Measurements from ENCODE around the gene ECHDC3. TPM values are rescaled to one million over a fixed set of nuclear protein-coding genes. Genes with fewer than 3 reads are reported as not detected.

Gene ECHDC3
- total RNA-seq, 2 experiments from 2014 or later, result not detected

DNA sequence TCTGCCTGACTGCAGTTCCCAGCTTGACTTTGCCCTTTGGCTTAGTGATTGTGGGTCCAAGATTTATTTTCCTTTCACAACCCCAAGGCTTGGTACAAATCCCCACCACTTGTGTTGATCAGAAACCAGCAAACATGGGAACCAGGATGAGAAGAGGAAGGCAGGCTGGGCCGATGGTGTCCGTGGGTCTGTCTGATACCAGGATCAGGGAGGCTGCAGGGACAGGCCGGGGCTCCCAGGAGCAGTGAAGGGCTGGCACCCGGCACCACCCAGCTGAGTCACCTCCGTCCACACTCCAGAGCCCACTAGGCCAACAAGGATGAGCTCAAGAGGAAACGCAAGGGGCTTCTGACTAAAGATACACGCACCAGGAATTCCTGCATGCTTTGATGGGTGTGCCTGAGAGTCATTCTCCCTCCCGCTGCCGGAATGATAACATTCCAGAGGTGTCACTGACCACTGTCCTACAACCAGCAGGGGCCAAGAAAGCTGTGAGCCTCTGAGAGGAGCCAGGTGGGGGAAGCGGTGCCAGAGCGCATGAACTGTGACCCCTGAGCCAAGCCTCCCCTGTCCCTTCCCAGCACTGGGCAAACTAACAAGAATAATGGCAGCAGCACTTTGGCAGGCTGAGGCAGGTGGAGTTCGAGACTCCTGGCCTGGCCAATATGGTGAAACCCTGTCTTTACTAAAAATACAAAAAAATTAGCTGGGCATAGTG, 51.7 kb downstream of the ECHDC3 start:
- Histone ChIP-seq H2AFZ (ENCODE audit: low read length) (no peak overlapping the region), H3K4me2 (ENCODE audit: low read length) (no peak overlapping the region)
- BruUV-seq (replicated peaks), result no TSS peak

DNA sequence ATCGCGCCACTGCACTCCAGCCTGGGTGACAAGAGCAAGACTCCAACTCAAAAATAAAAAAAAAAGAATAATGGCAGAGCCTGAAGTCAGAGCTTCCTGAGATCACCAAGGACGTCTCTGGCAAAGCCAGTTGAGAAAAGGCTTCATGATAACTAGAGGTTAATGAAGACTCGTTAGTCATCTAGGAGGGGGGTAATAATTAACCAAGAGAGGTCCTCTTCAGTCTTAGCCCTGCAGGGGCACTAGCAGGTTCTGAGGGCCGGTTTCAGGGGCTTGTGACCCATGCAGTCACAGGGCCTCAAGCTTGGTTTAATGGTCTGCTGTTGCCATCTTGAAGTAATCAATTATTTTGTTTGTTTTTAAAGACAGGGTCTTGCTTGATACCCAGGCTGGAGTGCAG, 52.4 kb downstream of the ECHDC3 start:
- Histone ChIP-seq H3K79me2 (ENCODE audit: insufficient read depth, low read depth, low read length) (no peaks in the 10 kb centered on the region), H3K9me2 (ENCODE audit: insufficient read depth, low read length) (no peaks in the 10 kb centered on the region), H3K27ac (ENCODE audit: low read depth, low read length, poor library complexity, severe bottlenecking) (no peak overlapping the region), H3K4me3 (ENCODE audit: low read depth, low read length, poor library complexity, severe bottlenecking) (no peak overlapping the region), H3K4me2 (ENCODE audit: low read length) (no peak overlapping the region), H3K36me3 (ENCODE audit: insufficient read depth, low read length) (no peaks in the 10 kb centered on the region), H4K20me1 (ENCODE audit: insufficient read depth, low read length) (no peaks in the 10 kb centered on the region), H3K4me1 (ENCODE audit: insufficient read depth, low read length, poor library complexity, severe bottlenecking) (peaks cover 10% of the 10 kb centered on the region), H2AFZ (ENCODE audit: low read length) (no peak overlapping the region), H3K9me3 (ENCODE audit: low read length) (no peaks in the 10 kb centered on the region)
- intact Hi-C loops (cut with micrococcal nuclease; ENCODE audit: unreplicated experiment), result no loop called here
- DNase-seq (ENCODE audit: low spot score), result no peak
- no TSS peak for BruUV-seq (replicated peaks)
- ChIA-PET CTCF (ENCODE audit: unreplicated experiment) (no interaction called here), POLR2A (interaction anchor here (0.6 to 0.7 kb wide), 2 partner anchors 23 to 368 kb away, joined by 3 read pairs; no protein-coding TSS in a partner anchor)
- TF ChIP-seq, protein P1, sequence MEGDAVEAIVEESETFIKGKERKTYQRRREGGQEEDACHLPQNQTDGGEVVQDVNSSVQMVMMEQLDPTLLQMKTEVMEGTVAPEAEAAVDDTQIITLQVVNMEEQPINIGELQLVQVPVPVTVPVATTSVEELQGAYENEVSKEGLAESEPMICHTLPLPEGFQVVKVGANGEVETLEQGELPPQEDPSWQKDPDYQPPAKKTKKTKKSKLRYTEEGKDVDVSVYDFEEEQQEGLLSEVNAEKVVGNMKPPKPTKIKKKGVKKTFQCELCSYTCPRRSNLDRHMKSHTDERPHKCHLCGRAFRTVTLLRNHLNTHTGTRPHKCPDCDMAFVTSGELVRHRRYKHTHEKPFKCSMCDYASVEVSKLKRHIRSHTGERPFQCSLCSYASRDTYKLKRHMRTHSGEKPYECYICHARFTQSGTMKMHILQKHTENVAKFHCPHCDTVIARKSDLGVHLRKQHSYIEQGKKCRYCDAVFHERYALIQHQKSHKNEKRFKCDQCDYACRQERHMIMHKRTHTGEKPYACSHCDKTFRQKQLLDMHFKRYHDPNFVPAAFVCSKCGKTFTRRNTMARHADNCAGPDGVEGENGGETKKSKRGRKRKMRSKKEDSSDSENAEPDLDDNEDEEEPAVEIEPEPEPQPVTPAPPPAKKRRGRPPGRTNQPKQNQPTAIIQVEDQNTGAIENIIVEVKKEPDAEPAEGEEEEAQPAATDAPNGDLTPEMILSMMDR (conservative IDR thresholded peaks at IDR 0.05; ENCODE audit: low read length), result no peak
- TF ChIP-seq EZH2phosphoT487 (IDR thresholded peaks at IDR 0.05; ENCODE audit: borderline replicate concordance, low read depth, low read length), result no peak

More for the DNA sequence above, 51.7 kb downstream of the ECHDC3 start:
- Histone ChIP-seq H3K9me2 (ENCODE audit: insufficient read depth, low read length) (no peaks in the 10 kb centered on the region), H3K79me2 (ENCODE audit: insufficient read depth, low read depth, low read length) (no peaks in the 10 kb centered on the region), H3K27ac (ENCODE audit: low read depth, low read length, poor library complexity, severe bottlenecking) (no peak overlapping the region), H3K4me3 (ENCODE audit: low read depth, low read length, poor library complexity, severe bottlenecking) (no peak overlapping the region), H3K4me1 (ENCODE audit: insufficient read depth, low read length, poor library complexity, severe bottlenecking) (peaks cover 6% of the 10 kb centered on the region), H3K36me3 (ENCODE audit: insufficient read depth, low read length) (no peaks in the 10 kb centered on the region), H4K20me1 (ENCODE audit: insufficient read depth, low read length) (no peaks in the 10 kb centered on the region), H3K9me3 (ENCODE audit: low read length) (no peaks in the 10 kb centered on the region)
- intact Hi-C loops (cut with micrococcal nuclease; ENCODE audit: unreplicated experiment), result no loop called here
- ChIA-PET CTCF (ENCODE audit: unreplicated experiment) (no interaction called here), POLR2A (interaction anchor here (0.6 to 0.7 kb wide), 3 partner anchors 22 to 367 kb away, joined by 3 read pairs; no protein-coding TSS in a partner anchor)
- TF ChIP-seq EZH2phosphoT487 (IDR thresholded peaks at IDR 0.05; ENCODE audit: borderline replicate concordance, low read depth, low read length), result no peak
- no peak for DNase-seq (ENCODE audit: low spot score)

DNA sequence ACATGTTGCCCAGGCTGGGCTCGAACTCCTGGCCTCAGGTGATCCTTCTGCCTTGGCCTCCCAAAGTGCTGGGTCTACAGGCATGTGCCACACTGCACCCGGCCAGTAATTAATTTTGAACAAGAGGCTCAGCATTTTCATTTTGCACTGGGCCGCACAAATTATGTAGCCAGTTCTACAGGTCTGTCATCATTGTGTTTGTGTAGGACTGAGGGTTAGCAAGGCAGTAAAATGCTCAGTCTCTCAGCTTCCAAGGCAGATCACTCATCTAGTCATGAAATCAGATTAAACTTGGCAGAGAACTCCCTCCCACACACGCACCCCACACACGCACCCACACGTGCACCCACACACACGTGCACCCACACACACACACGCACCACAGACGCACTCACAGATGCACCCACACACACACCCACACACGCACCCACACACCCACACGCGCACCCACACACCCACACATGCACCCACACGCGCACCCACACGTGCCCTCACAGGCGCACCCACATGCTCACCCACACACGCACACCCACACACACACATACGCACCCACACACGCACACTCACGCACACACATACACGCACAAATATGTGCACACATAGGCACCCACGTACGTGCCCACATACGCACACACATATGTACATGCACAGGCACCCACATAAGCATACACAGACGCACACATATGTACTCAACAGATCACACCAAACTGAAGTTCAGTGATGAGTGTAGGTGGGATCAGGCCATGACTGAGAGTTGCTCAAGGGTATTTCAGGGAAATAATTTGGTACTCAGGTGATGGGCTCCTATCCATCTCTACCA, 53.1 kb downstream of the ECHDC3 start:
- Histone ChIP-seq H3K4me2 (ENCODE audit: low read length) (no peak overlapping the region), H3K27ac (ENCODE audit: low read depth, low read length, poor library complexity, severe bottlenecking) (no peak overlapping the region), H3K4me1 (ENCODE audit: insufficient read depth, low read length, poor library complexity, severe bottlenecking) (peaks cover 10% of the 10 kb centered on the region), H3K36me3 (ENCODE audit: insufficient read depth, low read length) (no peaks in the 10 kb centered on the region), H4K20me1 (ENCODE audit: insufficient read depth, low read length) (no peaks in the 10 kb centered on the region), H3K4me3 (ENCODE audit: low read depth, low read length, poor library complexity, severe bottlenecking) (no peak overlapping the region), H3K79me2 (ENCODE audit: insufficient read depth, low read depth, low read length) (no peaks in the 10 kb centered on the region), H3K9me3 (ENCODE audit: low read length) (no peaks in the 10 kb centered on the region), H2AFZ (ENCODE audit: low read length) (no peak overlapping the region), H3K9me2 (ENCODE audit: insufficient read depth, low read length) (no peaks in the 10 kb centered on the region)
- no peak for DNase-seq (ENCODE audit: low spot score)
- CTCF ChIA-PET (ENCODE audit: unreplicated experiment), result interaction anchor here (0.6 kb wide), 1 partner anchor 1507 kb away, joined by 3 read pairs; no protein-coding TSS in a partner anchor
- POLR2A ChIA-PET, result interaction anchor here (0.6 to 0.7 kb wide), 2 partner anchors 263 to 493 kb away, joined by 3 read pairs; no protein-coding TSS in a partner anchor
- no TSS peak for BruUV-seq (replicated peaks)
- no peak for TF ChIP-seq EZH2phosphoT487 (IDR thresholded peaks at IDR 0.05; ENCODE audit: borderline replicate concordance, low read depth, low read length)
- TF ChIP-seq, protein P1 (conservative IDR thresholded peaks at IDR 0.05; ENCODE audit: low read length), result no peak
- intact Hi-C loops (cut with micrococcal nuclease; ENCODE audit: unreplicated experiment), result no loop called here
